Adrenal gland (tissue), 5 donors: ENCODE results near the gene LRRC8B.

ENCODE experiments used
- CTCF ChIP-seq, 6 experiments: fragments of 450-650 bp in 4 of 6; fragments of 200-600 bp in 2 of 6; sonication (generic) in 1 of 6; IDR thresholded peaks; 1 replicate in 5 of 6; 2 replicates in 1 of 6; pipeline versions ENCODE4 v1.5.1 to v1.8.0; 2016 to 2021; ENCODE audit warnings: antibody characterized with exemption in 6 of 6, mild to moderate bottlenecking in 2 of 6, moderate library complexity in 1 of 6
- POLR2A ChIP-seq, 2 donors: fragments of 450-650 bp; IDR thresholded peaks; one replicate each; pipeline ENCODE4 v1.6.1; 2017; ENCODE audit warnings: antibody characterized with exemption in 2 of 2, mild to moderate bottlenecking in 2 of 2, moderate library complexity in 1 of 2
- donor health status: DM: no; HTN: no; CAD: no.

DNA sequence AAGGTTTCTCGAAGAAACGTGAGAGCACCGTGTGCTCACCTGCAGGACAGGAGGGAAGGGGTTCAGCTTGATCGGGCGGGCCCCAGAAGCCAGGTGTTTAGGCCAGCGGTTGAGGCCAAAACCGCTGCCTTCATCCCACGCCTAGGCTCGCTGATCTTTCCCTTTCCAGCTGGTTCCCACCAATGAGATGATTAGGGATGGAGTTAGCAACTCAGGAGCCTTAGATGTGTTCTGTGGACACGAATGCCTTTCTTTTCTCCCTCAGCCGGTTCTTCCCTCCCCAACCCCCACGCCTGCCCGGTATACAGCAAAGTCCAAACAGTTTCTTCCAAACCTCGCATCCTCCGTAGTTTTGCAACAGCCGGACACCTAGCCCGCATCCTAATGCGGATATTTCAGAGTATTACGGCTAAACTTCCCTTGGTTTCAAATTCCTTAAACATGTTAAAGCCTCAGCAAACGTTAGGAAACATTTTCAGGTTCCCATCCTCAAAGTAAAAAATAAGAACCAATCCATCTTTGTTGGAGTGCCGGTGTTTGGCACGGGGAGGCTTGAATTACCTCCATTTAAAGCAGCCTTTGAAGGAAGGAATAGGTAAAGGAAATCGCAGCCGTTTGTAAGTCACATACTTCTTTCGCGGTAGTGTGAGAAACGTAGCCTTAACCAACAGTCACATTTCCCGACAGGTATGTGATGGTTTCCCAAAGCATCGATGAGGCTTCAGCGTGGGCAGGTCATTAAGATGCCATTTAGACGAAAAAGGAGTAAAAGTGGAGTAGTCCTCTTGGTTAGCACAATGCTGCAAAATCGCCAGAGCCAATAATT, 109.4 kb downstream of the LRRC8B start:
- TF ChIP-seq CTCF (IDR thresholded peaks at IDR 0.05), result no peak
- TF ChIP-seq POLR2A (IDR thresholded peaks at IDR 0.05), result no peak
